ENCODE measurements around the gene SCUBE3. TPM values are rescaled to one million over a fixed set of nuclear protein-coding genes. Genes with fewer than 3 reads are reported as not detected.

The SCUBE3 gene
- total and polyA plus RNA-seq, 9 of the 15 experiments (the other 6 are each of a cell fraction or from before 2014, with no cell fraction given): 0.01 to 0.11 TPM; not detected in 7

GRCh38 chr6:35213824-35214756 is at the start of gene SCUBE3 (continued):
- TF ChIP-seq ZBTB33 (CRISPR knock-in tag; IDR thresholded peaks at IDR 0.05) (peak; percentile 44; the same call in 1 of the 2 replicates), U2AF2 (optimal IDR thresholded peaks at IDR 0.05; ENCODE audit: low read depth, low read length) (no peak), SLC30A9 (CRISPR knock-in tag; IDR thresholded peaks at IDR 0.05) (no peak), MBD2 (IDR thresholded peaks at IDR 0.05; ENCODE audit: borderline replicate concordance, low read depth) (no peak), TSHZ1 (CRISPR knock-in tag; IDR thresholded peaks at IDR 0.05) (no peak), CREB3L1 (IDR thresholded peaks at IDR 0.05; ENCODE audit: borderline replicate concordance, low read depth) (no peak), NCOA4 (IDR thresholded peaks at IDR 0.05; ENCODE audit: partially characterized antibody) (no peak), JUND (IDR thresholded peaks at IDR 0.05; ENCODE audit: borderline replicate concordance, low read depth, low read length) (no peak), JUND (tag; IDR thresholded peaks at IDR 0.05; ENCODE audit: borderline replicate concordance, low read depth, low read length) (no peak), ZNF354B (CRISPR knock-in tag; IDR thresholded peaks at IDR 0.05) (no peak), HMGXB4 (CRISPR knock-in tag; IDR thresholded peaks at IDR 0.05) (no peak), ETS1 (conservative IDR thresholded peaks at IDR 0.05; ENCODE audit: control insufficient read depth, low read depth, low read length) (no peak)
